DMS114 treated with DMSO at 0.1 percent for 48 hours (cell line): ENCODE results near the gene BRIX1.

Source experiments
- DNase-seq: peaks from one replicate; lab custom pipeline; 2025; ENCODE audit not compliant: unreplicated experiment; lab: John Stamatoyannopoulos, UW

The BRIX1 gene

DNA sequence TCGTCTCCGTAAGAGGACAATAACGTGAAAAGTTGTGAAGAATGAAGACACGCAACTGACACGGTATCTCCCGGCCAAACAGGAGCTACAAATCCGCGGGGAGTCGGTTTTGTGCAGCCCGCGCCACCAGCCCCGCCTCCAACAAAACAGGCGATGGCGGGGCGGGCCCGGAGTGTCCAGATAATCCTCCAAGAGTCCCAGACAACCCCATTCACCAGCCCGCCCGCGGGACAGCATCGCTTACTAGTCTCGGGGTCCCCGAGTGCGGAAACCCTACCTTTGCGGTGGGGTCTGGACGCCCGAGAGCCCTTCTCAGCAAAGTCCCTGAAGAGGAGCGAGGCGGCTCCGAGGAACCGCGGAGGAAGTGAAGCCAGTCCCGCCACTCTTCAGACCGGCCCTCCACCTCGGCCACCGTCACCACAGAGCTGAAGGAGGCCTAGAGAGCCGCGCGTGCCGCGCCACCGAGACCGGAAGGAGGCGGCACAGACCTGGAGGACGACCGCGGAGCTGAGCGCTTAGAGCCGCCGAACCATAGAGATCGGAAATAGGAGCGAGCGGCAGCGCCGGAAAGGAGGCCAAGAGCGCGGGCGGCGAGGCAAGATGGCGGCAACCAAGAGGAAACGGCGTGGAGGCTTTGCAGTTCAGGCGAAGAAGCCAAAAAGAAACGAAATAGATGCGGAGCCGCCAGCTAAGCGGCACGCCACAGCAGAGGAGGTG is at the start of gene BRIX1, which contains the start of gene RAD1:
TSS of gene BRIX1 (plus strand) at position 573 of the 717 bp plus-strand sequence. CDS start at position 601, 28 bp downstream.
TSS of gene RAD1 (minus strand) at position 366 of the 717 bp plus-strand sequence. CDS start 612 bp downstream, outside the sequence.
- DNase-seq: peak; percentile 91

GRCh38 chr5:34866989-34867471 is 48.5 kb upstream of the BRIX1 start:
- DNase-seq: no peak

DNA sequence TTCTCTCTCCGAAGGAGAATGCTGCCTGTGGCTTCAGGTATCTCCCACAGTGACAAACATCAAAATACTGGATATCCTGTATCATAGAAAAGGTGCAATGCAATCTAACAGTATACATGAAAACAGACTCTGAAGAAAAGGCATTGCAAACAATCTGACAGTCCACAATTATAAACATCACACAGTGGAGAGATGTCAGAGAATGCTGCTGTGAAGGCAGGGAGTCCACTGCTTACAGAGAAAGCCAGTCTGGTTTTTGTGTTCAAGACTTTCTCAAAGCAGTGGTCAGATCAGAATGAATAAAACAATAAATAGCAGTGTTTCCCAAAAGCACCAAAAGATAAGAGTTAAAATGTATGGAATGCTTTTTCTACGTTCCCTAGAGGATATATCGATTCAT is 47.9 kb upstream of the BRIX1 start:
- no peak for DNase-seq

DNA sequence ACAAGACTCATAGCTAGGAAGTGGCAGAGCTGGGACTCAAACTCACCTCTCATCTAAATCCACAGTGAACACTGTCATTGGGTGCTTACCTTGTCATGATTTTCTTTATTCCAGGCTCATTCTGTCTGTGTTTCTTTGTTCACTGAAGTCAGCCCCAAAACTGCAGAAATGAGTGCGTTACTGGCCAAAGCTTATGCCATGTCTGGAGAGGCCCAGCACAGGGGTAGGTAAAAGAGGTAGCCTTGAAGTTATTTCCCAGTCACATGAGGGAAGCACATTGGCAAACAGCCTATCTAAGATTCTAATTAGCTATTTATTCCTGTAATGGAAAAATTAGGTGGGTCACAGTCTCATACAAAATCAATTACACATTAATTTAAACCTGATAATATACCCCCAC is 46.7 kb upstream of the BRIX1 start:
- DNase-seq: no peak

DNA sequence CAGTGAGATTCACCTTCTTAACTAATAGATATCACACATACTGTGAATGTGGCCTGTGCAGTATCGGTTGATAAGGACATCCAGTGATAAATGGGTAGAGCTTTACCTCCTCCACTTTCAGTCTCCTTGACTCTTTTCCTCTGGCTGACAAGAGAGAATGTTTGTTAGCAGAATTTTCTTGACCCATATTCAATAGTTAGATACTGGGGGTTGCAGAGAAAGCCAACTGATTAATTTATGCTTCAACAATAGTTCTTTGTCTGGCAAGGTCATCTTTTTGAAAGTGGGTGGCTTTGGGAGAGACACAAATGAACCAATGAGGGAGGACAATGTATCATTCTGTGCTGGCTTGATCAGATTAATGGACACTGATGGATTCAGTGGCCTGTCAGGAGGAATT is 46.3 kb upstream of the BRIX1 start:
- no peak for DNase-seq

- DNase-seq: no peak
These were observed 45.1 kb upstream of the BRIX1 start for GRCh38 chr5:34870382-34870781.

GRCh38 chr5:34876275-34876674 is 39.2 kb upstream of the BRIX1 start:
- DNase-seq: no peak

GRCh38 chr5:34881246-34881645 is 34.3 kb upstream of the BRIX1 start:
- no peak for DNase-seq

DNA sequence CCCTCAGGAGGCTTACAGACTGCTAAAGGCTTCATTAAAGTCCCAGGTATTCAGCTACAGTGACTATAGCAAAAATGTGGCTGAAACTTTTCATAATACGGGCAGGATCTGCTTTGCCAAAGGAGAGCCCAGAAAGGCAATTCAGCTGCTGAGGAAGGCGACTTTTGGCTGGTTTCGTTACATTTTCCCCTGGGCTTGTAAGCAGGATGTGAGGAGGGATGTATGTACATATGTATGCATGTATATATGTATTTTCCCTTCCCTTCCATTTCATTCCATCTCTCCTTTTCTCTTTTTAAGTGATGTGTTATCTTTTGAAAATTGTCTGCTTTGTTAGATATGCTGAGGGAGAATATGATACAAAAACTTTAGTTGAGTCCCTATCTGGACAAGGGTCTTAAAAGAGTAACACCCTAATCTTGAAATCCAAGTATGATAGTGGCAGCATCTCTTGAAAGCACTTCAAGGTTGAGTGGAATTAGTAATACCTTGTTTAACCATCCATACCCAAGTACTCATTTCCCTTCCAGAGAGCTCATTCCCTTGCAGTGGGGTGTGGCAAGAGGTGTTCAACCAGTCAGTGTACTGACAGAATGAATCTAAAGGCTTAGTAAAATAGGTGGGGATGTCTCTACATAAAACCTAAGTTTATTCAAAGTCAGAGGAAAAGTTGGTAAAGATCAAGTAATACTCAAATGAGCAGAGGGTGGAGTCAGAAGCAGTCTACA is 29.0 kb upstream of the BRIX1 start:
- DNase-seq: no peak

GRCh38 chr5:34889394-34889793 is 26.1 kb upstream of the BRIX1 start:
- no peak for DNase-seq

DNA sequence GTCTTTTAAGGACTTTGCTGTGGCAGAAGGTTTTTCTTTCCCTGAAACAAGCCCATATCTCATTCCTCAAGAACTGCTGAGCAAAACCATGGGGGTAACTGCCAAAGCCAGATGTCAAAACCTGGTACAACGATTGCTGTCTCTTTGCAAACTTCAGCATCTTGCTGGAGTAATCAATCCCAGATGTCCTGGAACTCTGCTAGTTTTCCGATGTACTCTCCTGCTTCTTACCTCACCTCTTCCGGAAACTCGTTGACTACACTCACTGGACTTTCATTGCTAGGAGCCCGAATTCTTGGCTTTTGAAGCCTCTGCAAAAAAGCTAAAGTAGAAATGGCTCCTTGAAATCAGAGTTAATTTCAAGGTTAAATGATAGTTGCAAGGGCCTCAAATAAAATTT is 23.5 kb upstream of the BRIX1 start:
- DNase-seq: no peak

DNA sequence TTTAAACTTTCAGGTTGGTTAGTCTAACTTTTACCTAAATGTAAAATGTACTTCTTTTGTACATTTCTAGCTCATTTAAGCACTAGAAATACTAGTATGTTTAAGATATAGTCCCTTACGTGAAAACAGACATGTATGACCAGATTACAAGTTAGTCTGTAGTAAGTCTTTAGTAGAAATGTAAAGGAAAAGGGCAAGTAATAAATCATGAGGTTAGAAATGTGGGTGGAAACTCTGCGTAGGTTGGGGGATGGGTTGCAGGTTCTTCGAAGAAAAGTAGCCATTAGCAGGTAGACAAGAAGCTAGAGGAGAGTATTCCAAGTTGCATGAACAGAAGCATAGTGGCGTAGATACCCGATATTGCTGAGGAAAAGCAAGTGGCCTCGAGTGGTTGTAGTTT is 23.1 kb upstream of the BRIX1 start:
- DNase-seq: no peak

GRCh38 chr5:34894716-34895115 is 20.8 kb upstream of the BRIX1 start:
- no peak for DNase-seq

GRCh38 chr5:34895641-34896419 is 19.7 kb upstream of the BRIX1 start:
- DNase-seq: no peak

DNA sequence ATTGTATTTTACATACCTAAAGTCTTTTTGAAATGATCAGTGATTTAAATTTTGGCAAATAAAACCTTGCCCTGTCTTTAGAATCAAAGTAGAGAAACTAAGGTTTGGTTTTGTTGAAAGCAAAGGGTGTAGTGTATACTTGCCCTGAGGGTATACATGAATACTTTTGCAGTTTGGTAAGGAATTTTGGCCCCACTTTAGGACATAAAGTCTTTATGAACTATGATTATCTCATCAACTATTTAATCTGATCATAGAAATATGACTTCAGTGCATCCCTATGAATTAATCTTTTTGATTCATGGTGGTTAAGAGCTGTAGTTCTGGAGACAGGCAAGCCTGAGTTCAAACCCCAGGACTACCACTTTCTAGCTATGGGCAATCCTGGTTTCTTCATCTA is 17.9 kb upstream of the BRIX1 start:
- no peak for DNase-seq

DNA sequence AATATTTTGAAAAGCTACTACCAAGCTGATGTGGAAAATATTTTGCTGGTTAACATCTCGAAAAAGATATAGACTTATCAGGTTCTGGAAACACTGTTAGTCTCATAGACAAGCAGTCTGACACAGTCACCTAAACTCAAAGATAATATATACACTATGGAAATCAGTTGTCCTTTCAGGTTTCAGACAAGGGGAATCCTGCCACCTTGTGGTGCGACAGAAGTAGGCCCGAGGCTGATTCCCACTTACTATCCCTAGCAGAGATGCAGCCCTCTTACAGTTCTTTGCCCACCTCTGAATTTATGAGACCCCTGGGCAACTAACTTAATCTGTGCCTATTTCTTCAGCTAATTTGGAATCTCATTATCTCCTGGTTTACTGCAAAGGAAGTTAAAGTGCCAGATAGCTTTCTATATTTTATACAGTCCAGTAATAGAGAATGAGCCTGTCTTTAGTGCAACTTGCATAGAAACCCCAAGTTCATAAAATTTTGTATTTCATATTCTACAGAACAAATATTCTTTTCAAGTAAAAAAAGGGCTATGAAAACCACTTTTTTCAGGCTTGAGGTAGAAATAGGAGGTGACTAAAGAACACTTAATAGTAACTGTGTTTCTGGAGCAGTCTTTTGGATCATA is 17.1 kb upstream of the BRIX1 start:
- DNase-seq: peak; percentile 54

DNA sequence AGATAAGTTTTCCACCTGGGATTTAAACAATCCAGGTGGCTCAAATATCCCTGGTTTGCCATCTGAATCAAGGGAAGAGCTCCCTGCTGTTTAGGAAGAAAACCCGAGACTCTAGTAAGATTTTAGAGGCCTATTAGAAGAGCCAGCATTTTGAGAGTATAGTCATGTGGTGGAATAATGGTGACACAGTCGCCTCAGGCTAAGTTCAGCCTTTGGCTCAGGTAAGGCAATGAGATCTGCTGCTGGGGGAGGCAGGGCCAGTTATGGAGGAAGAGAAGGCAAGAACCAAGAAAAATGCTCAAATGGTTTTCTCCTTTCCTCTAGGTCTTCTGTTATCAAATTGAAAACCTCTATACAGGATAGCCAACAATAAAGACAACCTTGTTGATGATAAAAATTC is 16.4 kb upstream of the BRIX1 start:
- no peak for DNase-seq

DNA sequence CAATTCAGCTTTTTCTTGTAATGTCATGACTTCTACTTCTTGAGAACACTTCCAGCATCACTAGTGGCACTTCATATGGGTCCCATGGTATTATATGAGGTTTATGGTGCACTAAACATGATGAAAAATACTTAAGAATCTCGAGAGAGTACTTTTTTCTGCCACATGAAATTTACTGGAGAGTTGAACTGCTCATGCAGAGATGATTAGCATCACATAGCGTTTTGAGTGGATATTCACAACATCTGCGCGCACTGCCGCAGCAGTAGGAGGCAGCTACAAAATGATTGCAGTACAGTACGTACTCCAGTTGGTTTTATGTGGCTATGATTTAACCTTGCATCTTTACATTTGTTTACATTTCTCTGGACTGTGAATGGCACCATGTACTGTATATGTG is 14.9 kb upstream of the BRIX1 start:
- no peak for DNase-seq

DNA sequence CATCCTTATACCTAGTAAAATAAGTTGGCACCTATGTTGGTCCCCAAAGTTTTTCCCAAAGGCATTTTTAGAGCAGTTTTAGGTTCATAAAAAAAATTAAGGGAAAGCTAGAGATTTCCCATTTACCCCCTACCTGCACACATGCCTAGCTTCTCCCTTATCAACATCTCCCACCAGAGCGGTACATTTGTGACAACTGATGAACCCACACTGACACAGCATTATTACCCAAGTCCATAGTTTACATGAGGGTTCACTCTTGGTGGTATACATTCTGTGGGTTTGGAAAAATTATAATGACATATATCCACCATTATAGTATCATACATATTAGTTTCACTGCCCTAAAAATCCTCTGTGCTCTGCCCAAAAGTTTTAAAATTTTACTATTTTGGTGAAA is 12.3 kb upstream of the BRIX1 start:
- no peak for DNase-seq

GRCh38 chr5:34905564-34905963 is 9.9 kb upstream of the BRIX1 start:
- DNase-seq: no peak

DNA sequence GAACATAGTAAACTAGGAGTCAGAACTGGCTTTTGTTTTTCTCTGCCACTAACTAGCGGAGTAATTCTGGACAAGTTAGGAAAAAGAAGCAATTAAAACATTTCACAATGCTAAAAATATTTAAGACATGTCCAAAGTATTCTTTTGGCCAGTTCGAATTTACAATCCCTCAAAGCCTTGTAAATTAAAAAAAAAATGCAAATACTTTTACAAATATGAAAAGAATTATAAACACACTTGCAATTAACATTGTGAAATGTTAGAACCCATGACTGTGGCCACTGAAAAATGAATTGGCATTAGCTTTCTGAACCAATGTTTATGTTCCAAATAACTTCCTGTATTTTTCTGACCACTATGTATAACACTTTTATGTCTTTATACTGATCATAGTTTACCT is 2.4 kb upstream of the BRIX1 start:
- no peak for DNase-seq
